22Rv1 (cell line): ENCODE data around the gene PEX11G.

Experiments
- CTCF ChIP-seq: fragments of 450-650 bp; IDR thresholded peaks from 2 replicates; pipeline ENCODE4 v1.5.1; 2017; ENCODE audit warnings: mild to moderate bottlenecking
- ZFX ChIP-seq: fragments of 450-650 bp; IDR thresholded peaks from 2 replicates; pipeline ENCODE4 v1.6.1; 2017; ENCODE audit warnings: antibody characterized with exemption, borderline replicate concordance

- no peak for TF ChIP-seq CTCF
- TF ChIP-seq ZFX, result no peak
These were observed 19.1 kb downstream of the PEX11G start for GRCh38 chr19:7469669-7470285.
